GM12878 (cell line): Measurements from ENCODE around the gene MAMLD1. TPM values are rescaled to one million over a fixed set of nuclear protein-coding genes. Genes with fewer than 3 reads are reported as not detected.

Experiments used
- ATAC-seq: fragments of 200-7000 bp; cut with Tn5 transposase; 3 replicates; pipeline ENCODE4 v1.9.1; 2020; ENCODE audit warnings: mild to moderate bottlenecking, moderate library complexity
- BruUV-seq: library from RNA; stranded (reverse); fragments of 400-500 nt; replicated peaks from 2 replicates; lab custom pipeline; 2021; lab: Mats Ljungman, UMichigan
- CTCF ChIA-PET: fragments of 300-600 bp; sonication (Branson Sonifier 250); formaldehyde crosslinking; extraction: SDS; loops from one replicate; lab custom pipeline; 2021; ENCODE audit warnings: inconsistent platforms; lab: Yijun Ruan, JAX
- POLR2A ChIA-PET: fragments of 350-600 bp; formaldehyde crosslinking; extraction: SDS; loops from one replicate; lab custom pipeline; 2021; ENCODE audit warnings: inconsistent platforms; lab: Charles Lee
- RAD21 ChIA-PET: fragments of 300-600 bp; sonication (Branson Sonifier 250); formaldehyde crosslinking; loops from one replicate; lab custom pipeline; 2023; ENCODE audit warnings: antibody characterized with exemption; ENCODE audit not compliant: unreplicated experiment; lab: Charles Lee
- SMC1A ChIA-PET: fragments of 300-600 bp; sonication (Branson Sonifier 250); formaldehyde crosslinking; loops from one replicate; lab custom pipeline; 2023; ENCODE audit not compliant: unreplicated experiment, uncharacterized antibody; lab: Charles Lee
- DNase-seq: peaks from one replicate; pipeline ENCODE4 v3.0.0-alpha.2; 2011; ENCODE audit warnings: low read depth, low spot score
- FAIRE-seq: peaks from 3 replicates; lab custom pipeline; 2011; peaks lifted over from hg19 to GRCh38; lab: Jason Lieb, UNC
- H2AFZ ChIP-seq: 2 replicates; pipeline ENCODE4 v1.6.0; 2011; ENCODE audit warnings: low read depth, low read length, control low read depth; ENCODE audit not compliant: control insufficient read depth
- H3K27ac ChIP-seq: 2 replicates; pipeline ENCODE4 v1.5.1; 2011; ENCODE audit warnings: control low read depth; ENCODE audit not compliant: control insufficient read depth, insufficient read depth
- H3K27me3 ChIP-seq, 2 experiments: replicated peaks in 1 of 2; 2 replicates each; pipeline versions ENCODE4 v1.6.0 to v1.6.1; 2011; ENCODE audit warnings: low read length in 1 of 2; ENCODE audit not compliant: control insufficient read depth in 2 of 2, insufficient read depth in 2 of 2
- H3K36me3 ChIP-seq, 2 experiments: 2 replicates each; pipeline ENCODE4 v1.5.1; 2011; ENCODE audit warnings: low read length in 1 of 2; ENCODE audit not compliant: control insufficient read depth in 2 of 2, insufficient read depth in 2 of 2
- H3K4me1 ChIP-seq: 2 replicates; pipeline ENCODE4 v1.6.1; 2011; ENCODE audit warnings: mild to moderate bottlenecking, low read length, moderate library complexity, mixed read lengths; ENCODE audit not compliant: control insufficient read depth, insufficient read depth
- H3K4me2 ChIP-seq: 2 replicates; pipeline ENCODE4 v1.6.0; 2011; ENCODE audit warnings: control low read depth; ENCODE audit not compliant: control insufficient read depth, insufficient read depth
- H3K4me3 ChIP-seq: fragments of 200-600 bp; sonication (generic); 2 replicates; pipeline ENCODE4 v1.5.1; 2016
- H3K79me2 ChIP-seq: 2 replicates; pipeline ENCODE4 v1.6.0; 2011; ENCODE audit warnings: low read length; ENCODE audit not compliant: control insufficient read depth, insufficient read depth
- H3K9ac ChIP-seq: 2 replicates; pipeline ENCODE4 v1.8.0; 2011; ENCODE audit warnings: low read length, control low read depth, mixed read lengths; ENCODE audit not compliant: control insufficient read depth, insufficient read depth
- H3K9me3 ChIP-seq: replicated peaks from 3 replicates; pipeline ENCODE4 v1.5.1; 2011; ENCODE audit warnings: mild to moderate bottlenecking, low read length; ENCODE audit not compliant: control insufficient read depth, insufficient read depth
- H4K20me1 ChIP-seq: 2 replicates; pipeline ENCODE4 v1.6.0; 2011; ENCODE audit not compliant: control insufficient read depth, insufficient read depth
- CBX5 ChIP-seq: sonication (generic); IDR thresholded peaks from 2 replicates; pipeline ENCODE4 v1.6.1; 2016; ENCODE audit warnings: low read depth, moderate library complexity, mild to moderate bottlenecking, inconsistent platforms
- CHD2 ChIP-seq: IDR thresholded peaks from 2 replicates; pipeline ENCODE4 v1.6.1; 2011; ENCODE audit warnings: low read depth, low read length, improper control_type of control experiment, borderline replicate concordance
- ETV6 ChIP-seq, 2 experiments: fragments of 450-650 bp in 1 of 2; IDR thresholded peaks in 1 of 2; conservative IDR thresholded peaks in 1 of 2; 2 replicates each; pipeline ENCODE4 v1.6.1; 2014; ENCODE audit warnings: antibody characterized with exemption in 1 of 2, borderline replicate concordance in 1 of 2, low read depth in 1 of 2, mild to moderate bottlenecking in 1 of 2, moderate library complexity in 1 of 2
- IKZF1 ChIP-seq: fragments of 450-650 bp; conservative IDR thresholded peaks from 2 replicates; pipeline ENCODE4 v1.6.1; 2017; ENCODE audit warnings: antibody characterized with exemption, mild to moderate bottlenecking
- MYC ChIP-seq: IDR thresholded peaks from 2 replicates; pipeline ENCODE4 v1.6.1; 2011; ENCODE audit warnings: mild to moderate bottlenecking, low read length, moderate library complexity, inconsistent platforms; ENCODE audit not compliant: insufficient read depth, insufficient replicate concordance, insufficient read length, severe bottlenecking
- RUNX3 ChIP-seq: IDR thresholded peaks from 2 replicates; pipeline ENCODE4 v1.6.1; 2012; ENCODE audit warnings: low read length, inconsistent platforms
- ZNF207 ChIP-seq: fragments of 450-650 bp; IDR thresholded peaks from 2 replicates; pipeline ENCODE4 v1.6.1; 2014; ENCODE audit warnings: antibody characterized with exemption, mild to moderate bottlenecking, borderline replicate concordance
- WGBS: methylation state at CpG from one replicate; pipeline ENCODE4 v1.1.6; 2016; ENCODE audit warnings: low lambda C conversion rate; ENCODE audit not compliant: insufficient replicate concordance, insufficient coverage; ENCODE audit errors: missing lambda C conversion rate; 5-methylcytosine and 5-hydroxymethylcytosine counted together
- in situ Hi-C: fragments of 300-500 bp; cut with MboI; formaldehyde crosslinking; loops from 9 replicates; pipeline ENCODE4 v1.14.3; 2018; ENCODE audit warnings: mixed read lengths
- intact Hi-C: fragments of 100-400 bp; cut with micrococcal nuclease; formaldehyde crosslinking; loops from one replicate; pipeline ENCODE4 v1.14.2; 2022; ENCODE audit not compliant: unreplicated experiment
- polyA plus RNA-seq, 11 experiments: library from polyadenylated mRNA; depleted of rRNA in 4 of 11; unstranded in 6 of 11; stranded (reverse) in 5 of 11; fragments of >200 nt; fragmentation: Nextera tagmentation in 4 of 11; fragmentation: Illumina TruSeq in 1 of 11; extraction: Ambion mirVana in 4 of 11; extraction: Trizol in 1 of 11; gene quantifications; 1 replicate in 1 of 11; 2 replicates in 10 of 11; pipeline versions ENCODE4 v1.2.1 to v1.2.3, GENCODE V29; 2011 to 2016; ENCODE audit warnings: inconsistent platforms in 2 of 11, missing spikeins in 2 of 11, low read depth in 1 of 11
- total RNA-seq, 4 experiments: library from RNA; depleted of rRNA in 3 of 4; stranded (reverse); fragments of >200 nt in 3 of 4; fragmentation: Illumina TruSeq in 1 of 4; extraction: Trizol in 1 of 4; gene quantifications; 2 replicates each; pipeline versions ENCODE4 v1.2.1 to v1.2.3, GENCODE V29; 2013 to 2021
- TF ChIP-seq, protein P1 (sequence below): fragments of 450-650 bp; IDR thresholded peaks from 2 replicates; pipeline ENCODE4 v1.6.1; 2017; ENCODE audit warnings: mild to moderate bottlenecking
- TF ChIP-seq, protein P2 (sequence below): IDR thresholded peaks from 2 replicates; pipeline ENCODE4 v1.6.1; 2011; ENCODE audit warnings: borderline replicate concordance, low read depth, mild to moderate bottlenecking, moderate library complexity, low read length; ENCODE audit not compliant: insufficient read depth, poor library complexity, severe bottlenecking
- TF ChIP-seq, protein P3 (sequence below): IDR thresholded peaks from 2 replicates; pipeline ENCODE4 v1.6.1; 2011; ENCODE audit warnings: low read depth, low read length, improper control_type of control experiment, borderline replicate concordance

The MAMLD1 gene
- total and polyA plus RNA-seq, 10 of the 15 experiments (the other 5 are each of a cell fraction or from before 2014, with no cell fraction given): 0.03 to 0.05 TPM; not detected in 8

DNA sequence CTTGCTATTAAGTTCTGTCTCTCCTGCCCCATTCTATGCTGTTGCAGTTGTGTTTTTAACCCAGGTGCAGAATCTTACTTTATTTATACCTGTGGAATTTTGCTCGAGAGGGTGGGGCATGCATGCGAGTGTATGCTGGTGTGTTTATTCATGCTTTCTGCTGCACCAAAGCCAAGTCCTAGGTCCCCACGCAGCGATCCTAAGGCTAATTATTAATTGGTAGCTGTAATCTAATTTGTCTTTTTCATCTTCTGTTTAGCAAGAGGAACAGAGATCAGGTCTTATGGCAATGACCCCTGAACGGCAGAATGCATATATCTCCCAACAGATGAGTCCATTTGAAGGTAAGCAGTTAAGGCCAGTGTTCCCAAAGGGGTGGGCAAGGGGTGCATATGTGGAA is 146.6 kb downstream of the MAMLD1 start:
- H2AFZ ChIP-seq: no peak overlapping the region
- H3K79me2 ChIP-seq: no peaks in the 10 kb centered on the region
- FAIRE-seq (no peak), ATAC-seq (no peak), DNase-seq (no peak)
- no peaks in the 10 kb centered on the region for H3K4me1 ChIP-seq
- H3K9ac ChIP-seq: no peak overlapping the region
- no peak overlapping the region for H3K27ac ChIP-seq
- H3K36me3 ChIP-seq: no peaks in the 10 kb centered on the region
- H3K4me2 ChIP-seq: no peak overlapping the region
- 31% methylated on average over 5 of the region's 5 CpGs for WGBS
- in situ Hi-C loops: no loop called here
- H4K20me1 ChIP-seq: no peaks in the 10 kb centered on the region
- POLR2A ChIA-PET: no interaction called here
- CTCF ChIA-PET: no interaction called here
- SMC1A ChIA-PET: no interaction called here
- RAD21 ChIA-PET: no interaction called here
- intact Hi-C loops: no loop called here
- peaks cover 0 to 1% of the 10 kb centered on the region in 2 experiments; a peak in 1 of 4 replicates for H3K27me3 ChIP-seq
- H3K4me3 ChIP-seq: no peak overlapping the region
- BruUV-seq: no TSS peak
- TF ChIP-seq CBX5 (no peak), MYC (no peak), RUNX3 (no peak), IKZF1 (no peak), CHD2 (no peak), ZNF207 (no peak), ETV6 (conservative IDR thresholded peaks at IDR 0.05 in 1 of 2, IDR thresholded peaks at IDR 0.05 in 1 of 2; ENCODE audit: borderline replicate concordance in 1 of 2, low read depth in 1 of 2) (no peak)
- TF ChIP-seq, protein P1, sequence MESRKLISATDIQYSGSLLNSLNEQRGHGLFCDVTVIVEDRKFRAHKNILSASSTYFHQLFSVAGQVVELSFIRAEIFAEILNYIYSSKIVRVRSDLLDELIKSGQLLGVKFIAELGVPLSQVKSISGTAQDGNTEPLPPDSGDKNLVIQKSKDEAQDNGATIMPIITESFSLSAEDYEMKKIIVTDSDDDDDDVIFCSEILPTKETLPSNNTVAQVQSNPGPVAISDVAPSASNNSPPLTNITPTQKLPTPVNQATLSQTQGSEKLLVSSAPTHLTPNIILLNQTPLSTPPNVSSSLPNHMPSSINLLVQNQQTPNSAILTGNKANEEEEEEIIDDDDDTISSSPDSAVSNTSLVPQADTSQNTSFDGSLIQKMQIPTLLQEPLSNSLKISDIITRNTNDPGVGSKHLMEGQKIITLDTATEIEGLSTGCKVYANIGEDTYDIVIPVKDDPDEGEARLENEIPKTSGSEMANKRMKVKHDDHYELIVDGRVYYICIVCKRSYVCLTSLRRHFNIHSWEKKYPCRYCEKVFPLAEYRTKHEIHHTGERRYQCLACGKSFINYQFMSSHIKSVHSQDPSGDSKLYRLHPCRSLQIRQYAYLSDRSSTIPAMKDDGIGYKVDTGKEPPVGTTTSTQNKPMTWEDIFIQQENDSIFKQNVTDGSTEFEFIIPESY: no peak
- TF ChIP-seq, protein P2, sequence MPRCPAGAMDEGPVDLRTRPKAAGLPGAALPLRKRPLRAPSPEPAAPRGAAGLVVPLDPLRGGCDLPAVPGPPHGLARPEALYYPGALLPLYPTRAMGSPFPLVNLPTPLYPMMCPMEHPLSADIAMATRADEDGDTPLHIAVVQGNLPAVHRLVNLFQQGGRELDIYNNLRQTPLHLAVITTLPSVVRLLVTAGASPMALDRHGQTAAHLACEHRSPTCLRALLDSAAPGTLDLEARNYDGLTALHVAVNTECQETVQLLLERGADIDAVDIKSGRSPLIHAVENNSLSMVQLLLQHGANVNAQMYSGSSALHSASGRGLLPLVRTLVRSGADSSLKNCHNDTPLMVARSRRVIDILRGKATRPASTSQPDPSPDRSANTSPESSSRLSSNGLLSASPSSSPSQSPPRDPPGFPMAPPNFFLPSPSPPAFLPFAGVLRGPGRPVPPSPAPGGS: no peak
- TF ChIP-seq, protein P3, sequence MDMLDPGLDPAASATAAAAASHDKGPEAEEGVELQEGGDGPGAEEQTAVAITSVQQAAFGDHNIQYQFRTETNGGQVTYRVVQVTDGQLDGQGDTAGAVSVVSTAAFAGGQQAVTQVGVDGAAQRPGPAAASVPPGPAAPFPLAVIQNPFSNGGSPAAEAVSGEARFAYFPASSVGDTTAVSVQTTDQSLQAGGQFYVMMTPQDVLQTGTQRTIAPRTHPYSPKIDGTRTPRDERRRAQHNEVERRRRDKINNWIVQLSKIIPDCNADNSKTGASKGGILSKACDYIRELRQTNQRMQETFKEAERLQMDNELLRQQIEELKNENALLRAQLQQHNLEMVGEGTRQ: no peak
- H3K9me3 ChIP-seq: no peaks in the 10 kb centered on the region
